Activated CD8-positive, alpha-beta memory T cell treated with anti-CD3 and anti-CD28 coated beads, Interleukin-2, amount 10 ng/mL, durations not matched to agents 7 days and 5 days (primary cell): ENCODE measurements around the gene TERF2IP. TPM values are rescaled to one million over a fixed set of nuclear protein-coding genes. Genes with fewer than 3 reads are reported as not detected.

Experiments
- ATAC-seq: fragments of 150-1000 bp; cut with Tn5 transposase; one replicate; pipeline ENCODE4 v1.10.0; 2021; ENCODE audit warnings: moderate library complexity
- CTCF ChIA-PET: fragments of 350-600 bp; sonication (Branson Sonifier 250); formaldehyde crosslinking; loops from one replicate; lab custom pipeline; 2021; ENCODE audit warnings: antibody characterized with exemption; lab: Charles Lee
- DNase-seq: peaks from one replicate; pipeline ENCODE4 v3.0.0-alpha.2; 2020
- H3K27ac Mint-ChIP-seq: one replicate; pipeline ENCODE4 v1.8.0; 2021; ENCODE audit warnings: mild to moderate bottlenecking, mixed read lengths
- H3K27me3 Mint-ChIP-seq: one replicate; pipeline ENCODE4 v1.8.0; 2021; ENCODE audit warnings: mixed read lengths
- H3K36me3 Mint-ChIP-seq: one replicate; pipeline ENCODE4 v1.8.0; 2021; ENCODE audit warnings: mild to moderate bottlenecking, mixed read lengths
- H3K4me1 Mint-ChIP-seq: one replicate; pipeline ENCODE4 v1.8.0; 2021; ENCODE audit warnings: mixed read lengths
- H3K4me3 Mint-ChIP-seq: one replicate; pipeline ENCODE4 v1.8.0; 2021; ENCODE audit warnings: mild to moderate bottlenecking, moderate library complexity, mixed read lengths
- H3K9me3 Mint-ChIP-seq: one replicate; pipeline ENCODE4 v1.8.0; 2022; ENCODE audit warnings: low read depth, mixed read lengths
- total RNA-seq, 2 experiments: library from RNA; stranded (reverse); gene quantifications; one replicate each; pipeline ENCODE4 v1.2.3, GENCODE V29; 2021

TERF2IP gene
- total RNA-seq, 2 experiments from 2014 or later: 71.1 to 91.4 TPM

- CTCF ChIA-PET: interaction anchor here (0.8 to 7.6 kb wide), 10 partner anchors 8 to 214 kb away, joined by 3 to 63 read pairs (median 4); partner anchors contain the start of genes ADAT1, CFDP1 and TMEM231
- Mint-ChIP-seq H3K4me3 (peak overlapping the region; percentile 81), H3K4me1 (peaks cover 58% of the 10 kb centered on the region), H3K27me3 (no peaks in the 10 kb centered on the region), H3K36me3 (peaks cover 39% of the 10 kb centered on the region), H3K27ac (peak overlapping the region; percentile 97), H3K9me3 (no peaks in the 10 kb centered on the region)
- ATAC-seq: peak; percentile 35
- peak; percentile 92 for DNase-seq
Measured at GRCh38 chr16:75648265-75649076, 898 bp downstream of the TERF2IP start.

- Mint-ChIP-seq H3K27me3 (no peaks in the 10 kb centered on the region), H3K27ac (peak overlapping the region; percentile 59), H3K4me3 (no peak overlapping the region), H3K4me1 (peaks cover 38% of the 10 kb centered on the region), H3K36me3 (peaks cover 61% of the 10 kb centered on the region), H3K9me3 (no peaks in the 10 kb centered on the region)
- no peak for ATAC-seq
- DNase-seq: no peak
- CTCF ChIA-PET: no interaction called here
Measured at GRCh38 chr16:75653922-75654321, 6.3 kb downstream of the TERF2IP start.

DNA sequence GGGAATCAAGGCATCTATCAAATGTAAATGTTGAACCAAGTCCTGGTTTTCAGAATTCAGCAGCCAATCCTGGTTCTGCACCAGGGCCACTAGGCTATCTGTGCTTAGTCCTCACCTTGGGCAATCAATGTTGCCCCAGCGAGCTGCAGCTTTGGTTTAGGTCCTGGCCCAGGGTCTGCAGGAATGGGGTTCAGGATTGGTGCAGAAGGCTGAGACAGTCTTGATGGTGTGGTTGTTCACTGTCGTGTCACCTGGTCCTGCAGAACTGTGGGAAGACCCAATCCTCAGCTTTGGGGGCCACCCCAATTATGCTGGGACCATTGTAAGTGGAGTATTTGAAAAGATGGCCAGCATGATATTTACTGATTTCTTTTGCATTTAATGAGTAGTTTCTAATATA, 10.6 kb downstream of the TERF2IP start:
- no peak overlapping the region for H3K27ac Mint-ChIP-seq
- no peaks in the 10 kb centered on the region for H3K9me3 Mint-ChIP-seq
- peaks cover 12% of the 10 kb centered on the region for H3K4me1 Mint-ChIP-seq
- ATAC-seq (no peak), DNase-seq (no peak)
- no peaks in the 10 kb centered on the region for H3K27me3 Mint-ChIP-seq
- H3K4me3 Mint-ChIP-seq: no peak overlapping the region
- peaks cover 50% of the 10 kb centered on the region for H3K36me3 Mint-ChIP-seq
- CTCF ChIA-PET: interaction anchor here (0.9 kb wide), 1 partner anchor 141 kb away, joined by 3 read pairs; no protein-coding TSS in a partner anchor

DNA sequence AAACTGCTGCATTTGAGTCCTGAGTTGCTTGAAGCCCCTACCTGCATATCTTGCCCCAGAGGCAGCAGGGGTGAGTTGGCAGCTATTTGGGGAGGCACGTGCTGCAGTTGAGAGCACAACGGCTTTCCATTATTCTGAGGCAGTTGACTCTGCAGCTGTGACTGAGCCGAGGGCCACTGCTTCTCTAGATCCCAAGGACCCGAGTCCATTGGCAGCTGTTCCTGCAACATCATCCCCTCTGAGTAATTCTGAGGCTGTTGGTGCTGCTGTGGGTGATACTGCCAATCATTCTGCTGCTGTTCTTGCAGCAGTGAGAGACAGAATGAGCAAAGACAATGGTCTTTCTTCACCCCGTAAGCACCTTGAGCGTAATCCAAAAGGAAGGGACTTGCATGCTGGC, 12.7 kb downstream of the TERF2IP start:
- Mint-ChIP-seq H3K36me3 (peaks cover 40% of the 10 kb centered on the region), H3K9me3 (no peaks in the 10 kb centered on the region), H3K27ac (no peak overlapping the region), H3K4me1 (peaks cover 2% of the 10 kb centered on the region), H3K27me3 (no peaks in the 10 kb centered on the region), H3K4me3 (no peak overlapping the region)
- no peak for ATAC-seq
- DNase-seq: no peak
- CTCF ChIA-PET: no interaction called here

- H3K4me3 Mint-ChIP-seq: no peak overlapping the region
- ATAC-seq: no peak
- DNase-seq: no peak
- CTCF ChIA-PET: no interaction called here
- H3K36me3 Mint-ChIP-seq: peaks cover 38% of the 10 kb centered on the region
- H3K27ac Mint-ChIP-seq: no peak overlapping the region
- no peaks in the 10 kb centered on the region for H3K27me3 Mint-ChIP-seq
- H3K4me1 Mint-ChIP-seq: peaks cover 2% of the 10 kb centered on the region
- H3K9me3 Mint-ChIP-seq: no peaks in the 10 kb centered on the region
Measured at GRCh38 chr16:75660726-75661302, 13.2 kb downstream of the TERF2IP start.

- peaks cover 7% of the 10 kb centered on the region for H3K36me3 Mint-ChIP-seq
- H3K4me1 Mint-ChIP-seq: no peaks in the 10 kb centered on the region
- DNase-seq (no peak), ATAC-seq (no peak)
- H3K4me3 Mint-ChIP-seq: no peak overlapping the region
- no peaks in the 10 kb centered on the region for H3K9me3 Mint-ChIP-seq
- CTCF ChIA-PET: no interaction called here
- no peak overlapping the region for H3K27ac Mint-ChIP-seq
- H3K27me3 Mint-ChIP-seq: no peaks in the 10 kb centered on the region
Measured at GRCh38 chr16:75667503-75667902, 19.9 kb downstream of the TERF2IP start.

DNA sequence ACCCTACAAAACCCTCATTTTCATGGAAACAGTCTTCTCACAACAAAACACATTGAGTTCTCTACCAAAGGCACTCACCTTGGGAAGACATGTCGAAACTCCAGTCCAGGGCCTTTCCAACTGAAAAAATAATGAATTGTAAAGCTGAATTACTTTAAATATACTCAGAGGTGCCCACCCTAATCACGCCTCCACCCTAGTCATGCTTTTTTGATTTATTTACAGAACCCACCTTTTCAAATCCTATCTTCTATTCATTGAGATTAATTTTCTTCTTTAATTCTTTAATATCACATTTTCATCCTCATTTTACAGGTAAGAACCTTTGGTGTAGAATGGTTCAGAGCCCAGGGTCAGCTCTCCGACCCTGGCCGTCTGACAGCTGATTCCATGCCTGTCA, 29.3 kb downstream of the TERF2IP start, which contains the start of gene CPHXL2:
Gene CPHXL2, minus strand, starts transcription at position 101 of the 400 bp plus-strand sequence. Its CDS starts 10 bp downstream, at position 91.
- Mint-ChIP-seq H3K27me3 (no peaks in the 10 kb centered on the region), H3K27ac (no peak within 1 kb of the TSS), H3K9me3 (no peaks in the 10 kb centered on the region), H3K4me3 (no peak within 1 kb of the TSS), H3K4me1 (no peaks in the 10 kb centered on the region), H3K36me3 (no peaks in the 10 kb centered on the region)
- no peak for ATAC-seq
- CTCF ChIA-PET: no interaction called here
- no peak for DNase-seq

- Mint-ChIP-seq H3K27me3 (no peaks in the 10 kb centered on the region), H3K9me3 (peaks cover 1% of the 10 kb centered on the region), H3K4me1 (no peaks in the 10 kb centered on the region), H3K27ac (no peak overlapping the region), H3K36me3 (peaks cover under 1% of the 10 kb centered on the region), H3K4me3 (no peak overlapping the region)
- no peak for ATAC-seq
- no peak for DNase-seq
- CTCF ChIA-PET: no interaction called here
Measured at GRCh38 chr16:75679366-75679765, 31.8 kb downstream of the TERF2IP start.

GRCh38 chr16:75682308-75682707, 34.7 kb downstream of the TERF2IP start:
- no peak overlapping the region for H3K4me3 Mint-ChIP-seq
- CTCF ChIA-PET: no interaction called here
- DNase-seq (no peak), ATAC-seq (no peak)
- no peaks in the 10 kb centered on the region for H3K4me1 Mint-ChIP-seq
- H3K27ac Mint-ChIP-seq: no peak overlapping the region
- H3K36me3 Mint-ChIP-seq: peaks cover 3% of the 10 kb centered on the region
- H3K27me3 Mint-ChIP-seq: no peaks in the 10 kb centered on the region
- H3K9me3 Mint-ChIP-seq: peaks cover 4% of the 10 kb centered on the region

- CTCF ChIA-PET: no interaction called here
- no peak for ATAC-seq
- Mint-ChIP-seq H3K27ac (no peak overlapping the region), H3K4me1 (peaks cover 3% of the 10 kb centered on the region), H3K4me3 (no peak overlapping the region), H3K36me3 (peaks cover 3% of the 10 kb centered on the region), H3K27me3 (no peaks in the 10 kb centered on the region), H3K9me3 (peaks cover 6% of the 10 kb centered on the region)
- DNase-seq: no peak
Measured at GRCh38 chr16:75687361-75687760, 39.8 kb downstream of the TERF2IP start.

DNA sequence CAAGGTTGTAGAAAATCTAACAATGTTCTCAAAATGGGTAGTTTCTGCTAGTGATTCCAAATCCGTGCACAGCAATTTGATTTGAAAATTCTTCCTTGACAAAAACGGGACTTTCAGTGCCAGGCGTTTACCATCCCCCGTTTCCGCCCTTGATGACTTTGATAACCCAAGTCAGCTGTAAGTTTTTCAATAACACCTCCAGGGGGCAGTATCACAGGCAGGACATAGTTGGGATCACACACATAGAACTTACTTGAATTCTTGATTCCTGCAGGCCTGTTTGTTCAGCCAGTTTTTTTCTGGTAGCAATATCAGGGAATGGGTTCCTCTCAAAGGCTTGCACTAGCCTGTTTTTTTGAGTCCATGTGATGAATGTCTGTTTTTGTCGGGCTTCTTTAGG, 48.1 kb downstream of the TERF2IP start:
- CTCF ChIA-PET: no interaction called here
- ATAC-seq: no peak
- Mint-ChIP-seq H3K27me3 (no peaks in the 10 kb centered on the region), H3K4me3 (no peak overlapping the region), H3K27ac (no peak overlapping the region), H3K9me3 (no peaks in the 10 kb centered on the region), H3K4me1 (no peaks in the 10 kb centered on the region), H3K36me3 (no peaks in the 10 kb centered on the region)
- no peak for DNase-seq

GRCh38 chr16:75697571-75697970, 50.0 kb downstream of the TERF2IP start:
- no peak overlapping the region for H3K27ac Mint-ChIP-seq
- no peak overlapping the region for H3K4me3 Mint-ChIP-seq
- no peaks in the 10 kb centered on the region for H3K27me3 Mint-ChIP-seq
- H3K4me1 Mint-ChIP-seq: no peaks in the 10 kb centered on the region
- no peak for ATAC-seq
- CTCF ChIA-PET: no interaction called here
- no peak for DNase-seq
- H3K9me3 Mint-ChIP-seq: no peaks in the 10 kb centered on the region
- no peaks in the 10 kb centered on the region for H3K36me3 Mint-ChIP-seq

DNA sequence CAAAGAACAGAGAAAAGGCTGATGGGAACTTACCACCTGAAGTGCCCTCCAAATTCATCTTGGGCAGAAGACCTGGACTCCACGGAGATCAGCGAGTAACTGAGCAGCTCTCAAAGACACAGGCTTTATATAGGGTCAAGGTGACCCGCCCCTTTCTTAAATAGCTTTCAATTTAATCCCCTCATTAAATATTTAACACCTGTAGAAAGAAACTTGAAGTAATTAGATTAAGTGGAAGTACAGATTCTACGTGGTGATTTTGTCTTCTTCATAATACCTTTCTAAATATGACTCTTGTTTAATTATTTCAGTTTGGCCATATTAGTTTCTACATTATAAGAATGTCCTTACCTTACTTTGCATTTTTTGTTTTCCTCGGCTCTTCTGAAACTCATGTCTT, 53.8 kb downstream of the TERF2IP start, which contains the start of gene DUXB:
Gene DUXB, minus strand, starts transcription at position 101 of the 400 bp plus-strand sequence. Its CDS starts 43 bp downstream, at position 58.
- no peaks in the 10 kb centered on the region for H3K4me1 Mint-ChIP-seq
- no peak within 1 kb of the TSS for H3K27ac Mint-ChIP-seq
- ATAC-seq (no peak), DNase-seq (no peak)
- no peaks in the 10 kb centered on the region for H3K36me3 Mint-ChIP-seq
- H3K27me3 Mint-ChIP-seq: peaks cover 5% of the 10 kb centered on the region
- CTCF ChIA-PET: no interaction called here
- no peak within 1 kb of the TSS for H3K4me3 Mint-ChIP-seq
- H3K9me3 Mint-ChIP-seq: no peaks in the 10 kb centered on the region

GRCh38 chr16:75702242-75702641, 54.7 kb downstream of the TERF2IP start:
- Mint-ChIP-seq H3K9me3 (no peaks in the 10 kb centered on the region), H3K4me1 (no peaks in the 10 kb centered on the region), H3K4me3 (no peak overlapping the region), H3K27me3 (peaks cover 5% of the 10 kb centered on the region), H3K27ac (no peak overlapping the region), H3K36me3 (no peaks in the 10 kb centered on the region)
- ATAC-seq (no peak), DNase-seq (no peak)
- CTCF ChIA-PET: no interaction called here
